Hepatocyte (in vitro differentiated cells): ENCODE data around the gene CARD11. TPM values are rescaled to one million over a fixed set of nuclear protein-coding genes. Genes with fewer than 3 reads are reported as not detected.

ENCODE experiments used
- DNase-seq: peaks from one replicate; pipeline ENCODE4 v3.0.0-alpha.2; 2016; ENCODE audit warnings: low spot score
- H2AFZ ChIP-seq: fragments of 200-600 bp; sonication (generic); 2 replicates; pipeline ENCODE4 v1.6.0; 2016; ENCODE audit warnings: antibody characterized with exemption, mild to moderate bottlenecking
- H3K27ac ChIP-seq: fragments of 200-600 bp; sonication (generic); 2 replicates; pipeline ENCODE4 v1.5.1; 2016; ENCODE audit warnings: mild to moderate bottlenecking
- H3K27me3 ChIP-seq: fragments of 200-600 bp; sonication (generic); 2 replicates; pipeline ENCODE4 v1.6.1; 2016
- H3K36me3 ChIP-seq: fragments of 200-600 bp; sonication (generic); replicated peaks from 2 replicates; pipeline ENCODE4 v1.5.1; 2016; ENCODE audit warnings: low read depth; ENCODE audit not compliant: insufficient read depth
- H3K4me1 ChIP-seq: fragments of 200-600 bp; sonication (generic); 2 replicates; pipeline ENCODE4 v1.5.1; 2016; ENCODE audit warnings: mild to moderate bottlenecking, moderate library complexity; ENCODE audit not compliant: insufficient read depth
- H3K4me2 ChIP-seq: fragments of 200-600 bp; sonication (generic); 2 replicates; pipeline ENCODE4 v1.6.0; 2016
- H3K4me3 ChIP-seq: fragments of 200-600 bp; sonication (generic); 2 replicates; pipeline ENCODE4 v1.5.1; 2016; ENCODE audit warnings: mild to moderate bottlenecking
- H3K79me2 ChIP-seq: fragments of 200-600 bp; sonication (generic); 2 replicates; pipeline ENCODE4 v1.6.0; 2017; ENCODE audit warnings: mild to moderate bottlenecking
- H3K9me2 ChIP-seq: fragments of 200-600 bp; sonication (generic); replicated peaks from 2 replicates; pipeline ENCODE4 v1.6.0; 2017; ENCODE audit warnings: mild to moderate bottlenecking; ENCODE audit not compliant: insufficient read depth
- H3K9me3 ChIP-seq: fragments of 200-600 bp; sonication (generic); 2 replicates; pipeline ENCODE4 v1.5.1; 2016; ENCODE audit warnings: low read depth, mild to moderate bottlenecking
- H4K20me1 ChIP-seq: fragments of 200-600 bp; sonication (generic); 2 replicates; pipeline ENCODE4 v1.6.0; 2016; ENCODE audit warnings: mild to moderate bottlenecking; ENCODE audit not compliant: insufficient read depth, poor library complexity, severe bottlenecking
- CTCF ChIP-seq: fragments of 200-600 bp; sonication (generic); IDR thresholded peaks from 2 replicates; pipeline ENCODE4 v1.5.1; 2016; ENCODE audit warnings: antibody characterized with exemption, mild to moderate bottlenecking; ENCODE audit not compliant: poor library complexity
- EZH2 ChIP-seq: fragments of 200-600 bp; sonication (generic); IDR thresholded peaks from 2 replicates; pipeline ENCODE4 v1.6.1; 2016; ENCODE audit warnings: antibody characterized with exemption, mild to moderate bottlenecking, borderline replicate concordance
- EZH2phosphoT487 ChIP-seq: fragments of 200-600 bp; sonication (generic); IDR thresholded peaks from one replicate; pipeline ENCODE4 v1.6.1; 2018; ENCODE audit warnings: antibody characterized with exemption, mild to moderate bottlenecking, low read depth, moderate library complexity; ENCODE audit not compliant: unreplicated experiment, severe bottlenecking
- WGBS: methylation state at CpG from one replicate; pipeline ENCODE4 v1.1.6; 2016; ENCODE audit warnings: low lambda C conversion rate; ENCODE audit errors: missing lambda C conversion rate; 5-methylcytosine and 5-hydroxymethylcytosine counted together
- polyA plus RNA-seq: library from polyadenylated mRNA; unstranded; fragments of >200 nt; fragmentation: Nextera tagmentation; extraction: Ambion mirVana; gene quantifications from 2 replicates; pipeline ENCODE4 v1.2.1, GENCODE V29; 2016
- total RNA-seq: library from RNA; depleted of rRNA; stranded (reverse); fragments of >200 nt; gene quantifications from 2 replicates; pipeline ENCODE4 v1.2.3, GENCODE V29; 2014

The CARD11 gene
- total and polyA plus RNA-seq, 2 experiments from 2014 or later: 9.6 to 10.9 TPM

GRCh38 chr7:3007696-3008095, 36.0 kb downstream of the CARD11 start:
- Histone ChIP-seq H3K79me2 (no peaks in the 10 kb centered on the region), H3K4me1 (no peaks in the 10 kb centered on the region), H3K9me2 (no peaks in the 10 kb centered on the region), H3K27me3 (no peaks in the 10 kb centered on the region), H3K27ac (no peak overlapping the region), H3K4me3 (no peak overlapping the region), H3K36me3 (no peaks in the 10 kb centered on the region), H4K20me1 (no peaks in the 10 kb centered on the region), H2AFZ (no peak overlapping the region), H3K9me3 (no peaks in the 10 kb centered on the region), H3K4me2 (no peak overlapping the region)
- DNase-seq: no peak
- TF ChIP-seq EZH2phosphoT487: no peak
- no peak for TF ChIP-seq CTCF
- no peak for TF ChIP-seq EZH2
- WGBS: 100% methylated on average over 6 of the region's 6 CpGs

GRCh38 chr7:3005257-3005656, 38.4 kb downstream of the CARD11 start:
- 78% methylated on average over 3 of the region's 3 CpGs for WGBS
- no peak overlapping the region for H3K4me2 ChIP-seq

GRCh38 chr7:3003936-3004335, 39.7 kb downstream of the CARD11 start:
- H3K27ac ChIP-seq: no peak overlapping the region
- H3K79me2 ChIP-seq: no peaks in the 10 kb centered on the region
- no peaks in the 10 kb centered on the region for H3K36me3 ChIP-seq
- TF ChIP-seq EZH2: no peak
- no peak for TF ChIP-seq EZH2phosphoT487
- TF ChIP-seq CTCF: no peak
- no peaks in the 10 kb centered on the region for H3K9me3 ChIP-seq
- no peaks in the 10 kb centered on the region for H3K27me3 ChIP-seq
- no peaks in the 10 kb centered on the region for H4K20me1 ChIP-seq
- 86% methylated on average over 13 of the region's 13 CpGs for WGBS
- H3K4me3 ChIP-seq: no peak overlapping the region
- no peaks in the 10 kb centered on the region for H3K4me1 ChIP-seq
- no peak for DNase-seq
- H3K9me2 ChIP-seq: no peaks in the 10 kb centered on the region
- no peak overlapping the region for H2AFZ ChIP-seq
- H3K4me2 ChIP-seq: no peak overlapping the region

More at GRCh38 chr7:3005257-3005656, 38.4 kb downstream of the CARD11 start:
- Histone ChIP-seq H2AFZ (no peak overlapping the region), H3K27me3 (no peaks in the 10 kb centered on the region), H3K36me3 (no peaks in the 10 kb centered on the region), H4K20me1 (no peaks in the 10 kb centered on the region), H3K4me3 (no peak overlapping the region), H3K4me1 (no peaks in the 10 kb centered on the region), H3K9me2 (no peaks in the 10 kb centered on the region), H3K79me2 (no peaks in the 10 kb centered on the region), H3K9me3 (no peaks in the 10 kb centered on the region), H3K27ac (no peak overlapping the region)
- DNase-seq: no peak
- TF ChIP-seq EZH2phosphoT487 (no peak), EZH2 (no peak), CTCF (no peak)

- Histone ChIP-seq H3K27me3 (no peaks in the 10 kb centered on the region), H3K4me1 (no peaks in the 10 kb centered on the region), H4K20me1 (no peaks in the 10 kb centered on the region), H2AFZ (no peak overlapping the region), H3K79me2 (no peaks in the 10 kb centered on the region), H3K4me2 (no peak overlapping the region), H3K9me3 (no peaks in the 10 kb centered on the region), H3K36me3 (no peaks in the 10 kb centered on the region), H3K9me2 (no peaks in the 10 kb centered on the region), H3K4me3 (no peak overlapping the region), H3K27ac (no peak overlapping the region)
- DNase-seq: no peak
- no peak for TF ChIP-seq EZH2
- no peak for TF ChIP-seq EZH2phosphoT487
- 83% methylated on average over 7 of the region's 7 CpGs for WGBS
Observed at GRCh38 chr7:3002631-3003030, 41.0 kb downstream of the CARD11 start.
